Esophagus muscularis mucosa (tissue), 4 donors: Measurements from ENCODE around the gene MAP2K7. TPM values are rescaled to one million over a fixed set of nuclear protein-coding genes. Genes with fewer than 3 reads are reported as not detected.
A peak's percentile ranks its signal among the peaks of the same experiment; 100 is the strongest.

Experiments
- DNase-seq: peaks from one replicate; pipeline ENCODE4 v3.0.0-alpha.2; 2017; ENCODE audit errors: extremely low spot score
- H3K27ac ChIP-seq, 4 donors: fragments of 200-600 bp; sonication (generic); replicated peaks in 1 of 4; 1 replicate in 3 of 4; 2 replicates in 1 of 4; pipeline ENCODE4 v1.5.1; 2016 to 2019; ENCODE audit warnings: mild to moderate bottlenecking in 1 of 4
- H3K27me3 ChIP-seq, 4 donors: fragments of 200-600 bp; sonication (generic); one replicate each; pipeline versions ENCODE4 v1.5.1 to v1.6.0; 2016 to 2019
- H3K36me3 ChIP-seq, 4 donors: fragments of 200-600 bp; sonication (generic); one replicate each; pipeline ENCODE4 v1.5.1; 2016 to 2019
- H3K4me1 ChIP-seq, 4 donors: fragments of 200-600 bp; sonication (generic); one replicate each; pipeline ENCODE4 v1.5.1; 2016 to 2019
- H3K4me3 ChIP-seq, 4 donors: fragments of 200-600 bp; sonication (generic); 1 replicate in 2 of 4; 2 replicates in 2 of 4; pipeline ENCODE4 v1.5.1; 2016 to 2019; ENCODE audit warnings: mild to moderate bottlenecking in 4 of 4, moderate library complexity in 1 of 4
- H3K9me3 ChIP-seq, 4 donors: fragments of 200-600 bp; sonication (generic); 1 replicate in 3 of 4; 2 replicates in 1 of 4; pipeline ENCODE4 v1.5.1; 2016 to 2019
- CTCF ChIP-seq, 3 experiments: fragments of 200-600 bp in 2 of 3; fragments of 450-650 bp in 1 of 3; sonication (generic) in 2 of 3; IDR thresholded peaks; one replicate each; pipeline ENCODE4 v1.5.1; 2017 to 2019; ENCODE audit warnings: antibody characterized with exemption in 3 of 3, mild to moderate bottlenecking in 2 of 3, moderate library complexity in 1 of 3
- EP300 ChIP-seq: sonication (generic); formaldehyde crosslinking; IDR thresholded peaks from one replicate; pipeline ENCODE4 v1.6.1; 2017; ENCODE audit warnings: antibody characterized with exemption
- POLR2A ChIP-seq: fragments of 450-650 bp; IDR thresholded peaks from one replicate; pipeline ENCODE4 v1.6.1; 2017; ENCODE audit warnings: antibody characterized with exemption, moderate library complexity, mild to moderate bottlenecking, low read depth
- POLR2AphosphoS5 ChIP-seq, 2 donors: sonication (generic); formaldehyde crosslinking; IDR thresholded peaks; one replicate each; pipeline ENCODE4 v1.6.1; 2017; ENCODE audit warnings: antibody characterized with exemption in 2 of 2
- WGBS: methylation state at CpG from one replicate; pipeline ENCODE4 v1.1.5; 2018; 5-methylcytosine and 5-hydroxymethylcytosine counted together
- intact Hi-C: fragments of 100-400 bp; cut with DNase I; formaldehyde crosslinking; loops from one replicate; pipeline ENCODE4 v1.15.1; 2023
- total RNA-seq, 4 donors: library from RNA; depleted of rRNA; stranded (reverse); fragments of >200 nt; gene quantifications; one replicate each; pipeline versions ENCODE4 v1.1.0 to v1.2.1, GENCODE V29; 2016

MAP2K7 gene
- total RNA-seq, 4 donors from 2014 or later: 17.2 to 31.9 (median 24.5) TPM

- H3K27ac ChIP-seq: peak overlapping the region; percentile 91 to 96 (median 94)
- peaks cover 62 to 89% (median 85%) of the 10 kb centered on the region in 4 donors for H3K36me3 ChIP-seq
- intact Hi-C loops: no loop called here
- no peaks in the 10 kb centered on the region for H3K9me3 ChIP-seq
- 93% methylated on average over 29 of the region's 55 CpGs for WGBS
- H3K27me3 ChIP-seq: no peaks in the 10 kb centered on the region
- peaks cover 13 to 55% (median 45%) of the 10 kb centered on the region in 4 donors for H3K4me1 ChIP-seq
- TF ChIP-seq EP300 (no peak), POLR2AphosphoS5 (IDR thresholded peaks at IDR 0.05) (no peak), CTCF (IDR thresholded peaks at IDR 0.05) (no peak), POLR2A (no peak)
- no peak overlapping the region for H3K4me3 ChIP-seq
- DNase-seq: no peak
Measured at GRCh38 chr19:7933828-7934725, 30.4 kb downstream of the MAP2K7 start.

- Histone ChIP-seq H3K36me3 (peaks cover 63 to 96% (median 89%) of the 10 kb centered on the region in 4 donors), H3K4me1 (peaks cover 6 to 55% (median 45%) of the 10 kb centered on the region in 4 donors), H3K4me3 (no peak overlapping the region), H3K27ac (peak overlapping the region in 2 of 4 donors; percentile 95 to 96), H3K27me3 (no peaks in the 10 kb centered on the region), H3K9me3 (no peaks in the 10 kb centered on the region)
- intact Hi-C loops: no loop called here
- 92% methylated on average over 19 of the region's 21 CpGs for WGBS
- TF ChIP-seq EP300 (no peak), CTCF (IDR thresholded peaks at IDR 0.05) (no peak), POLR2AphosphoS5 (IDR thresholded peaks at IDR 0.05) (no peak), POLR2A (no peak)
- no peak for DNase-seq
Measured at GRCh38 chr19:7934766-7935165, 31.1 kb downstream of the MAP2K7 start.

GRCh38 chr19:7940841-7941240, 37.2 kb downstream of the MAP2K7 start:
- no peak for DNase-seq
- Histone ChIP-seq H3K27ac (no peak overlapping the region), H3K9me3 (no peaks in the 10 kb centered on the region), H3K4me3 (no peak overlapping the region), H3K27me3 (no peaks in the 10 kb centered on the region), H3K4me1 (peaks cover 19 to 66% (median 55%) of the 10 kb centered on the region in 4 donors), H3K36me3 (peaks cover 32 to 54% (median 47%) of the 10 kb centered on the region in 4 donors)
- TF ChIP-seq EP300 (no peak), POLR2A (no peak), POLR2AphosphoS5 (IDR thresholded peaks at IDR 0.05) (no peak), CTCF (IDR thresholded peaks at IDR 0.05) (no peak)
- intact Hi-C loops: loop anchor here (5.0 to 10.0 kb wide), 2 partner anchors 61 to 314 kb away; no protein-coding TSS in a partner anchor
- WGBS: 85% methylated on average over 7 of the region's 13 CpGs

- no peak for DNase-seq
- TF ChIP-seq CTCF (IDR thresholded peaks at IDR 0.05) (no peak), EP300 (no peak), POLR2A (no peak), POLR2AphosphoS5 (IDR thresholded peaks at IDR 0.05) (no peak)
- Histone ChIP-seq H3K36me3 (peaks cover 20 to 42% (median 35%) of the 10 kb centered on the region in 4 donors), H3K4me1 (peaks cover 19 to 60% (median 52%) of the 10 kb centered on the region in 4 donors), H3K27ac (peak overlapping the region in 3 of 4 donors; percentile 93 to 97 (median 95)), H3K27me3 (no peaks in the 10 kb centered on the region), H3K9me3 (no peaks in the 10 kb centered on the region), H3K4me3 (peak overlapping the region; percentile 63 to 97 (median 79))
- WGBS: 88% methylated on average over 19 of the region's 19 CpGs
- intact Hi-C loops: loop anchor here (5.0 to 10.0 kb wide), 2 partner anchors 60 to 313 kb away; no protein-coding TSS in a partner anchor
Measured at GRCh38 chr19:7941895-7942596, 38.4 kb downstream of the MAP2K7 start.
